GM12878 (cell line): ENCODE data around the gene NOS3. TPM values are rescaled to one million over a fixed set of nuclear protein-coding genes. Genes with fewer than 3 reads are reported as not detected.

Experiments
- ASH2L ChIP-seq: fragments of 300-600, 200-600 bp; sonication (generic); IDR thresholded peaks from 2 replicates; pipeline ENCODE4 v1.6.1; 2017; ENCODE audit warnings: low read depth, mild to moderate bottlenecking, borderline replicate concordance
- DPF2 ChIP-seq: fragments of 450-650 bp; IDR thresholded peaks from 2 replicates; pipeline ENCODE4 v1.6.1; 2017; ENCODE audit warnings: mild to moderate bottlenecking
- EZH2 ChIP-seq: IDR thresholded peaks from 2 replicates; pipeline ENCODE4 v1.6.1; 2012; ENCODE audit warnings: low read depth, mild to moderate bottlenecking, control low read depth, inconsistent platforms, low read length, borderline replicate concordance; ENCODE audit not compliant: control insufficient read depth
- HCFC1 ChIP-seq: fragments of 150-350 bp; IDR thresholded peaks from 2 replicates; pipeline ENCODE4 v1.6.1; 2014; ENCODE audit warnings: low read length
- KAT2A ChIP-seq: conservative IDR thresholded peaks from 2 replicates; pipeline ENCODE4 v1.6.1; 2011; ENCODE audit warnings: low read depth, low read length; ENCODE audit not compliant: control insufficient read depth
- LARP7 ChIP-seq: fragments of 450-650 bp; IDR thresholded peaks from 2 replicates; pipeline ENCODE4 v1.6.1; 2017; ENCODE audit warnings: mild to moderate bottlenecking
- NBN ChIP-seq: fragments of 450-650 bp; IDR thresholded peaks from 2 replicates; pipeline ENCODE4 v1.6.1; 2016
- RCOR1 ChIP-seq: conservative IDR thresholded peaks from 2 replicates; pipeline ENCODE4 v1.6.1; 2012; ENCODE audit warnings: low read depth, low read length, improper control_type of control experiment
- SMARCA5 ChIP-seq: fragments of 450-650 bp; IDR thresholded peaks from 2 replicates; pipeline ENCODE4 v1.6.1; 2017; ENCODE audit warnings: mild to moderate bottlenecking
- TBL1XR1 ChIP-seq: IDR thresholded peaks from 2 replicates; pipeline ENCODE4 v1.6.1; 2012; ENCODE audit warnings: low read depth, low read length, improper control_type of control experiment
- polyA plus RNA-seq, 11 experiments: library from polyadenylated mRNA; depleted of rRNA in 4 of 11; unstranded in 6 of 11; stranded (reverse) in 5 of 11; fragments of >200 nt; fragmentation: Nextera tagmentation in 4 of 11; fragmentation: Illumina TruSeq in 1 of 11; extraction: Ambion mirVana in 4 of 11; extraction: Trizol in 1 of 11; gene quantifications; 1 replicate in 1 of 11; 2 replicates in 10 of 11; pipeline versions ENCODE4 v1.2.1 to v1.2.3, GENCODE V29; 2011 to 2016; ENCODE audit warnings: inconsistent platforms in 2 of 11, missing spikeins in 2 of 11, low read depth in 1 of 11
- total RNA-seq, 4 experiments: library from RNA; depleted of rRNA in 3 of 4; stranded (reverse); fragments of >200 nt in 3 of 4; fragmentation: Illumina TruSeq in 1 of 4; extraction: Trizol in 1 of 4; gene quantifications; 2 replicates each; pipeline versions ENCODE4 v1.2.1 to v1.2.3, GENCODE V29; 2013 to 2021
- TF ChIP-seq, protein P1 (sequence below): fragments of 450-650 bp; IDR thresholded peaks from 2 replicates; pipeline ENCODE4 v1.6.1; 2016; ENCODE audit warnings: mild to moderate bottlenecking
- TF ChIP-seq, protein P2 (sequence below): fragments of 450-650 bp; IDR thresholded peaks from 2 replicates; pipeline ENCODE4 v1.6.1; 2017; ENCODE audit warnings: antibody characterized with exemption, mild to moderate bottlenecking, moderate library complexity

Gene NOS3
- total and polyA plus RNA-seq, 10 of the 15 experiments (the other 5 are each of a cell fraction or from before 2014, with no cell fraction given) = 0.06 to 0.92 (median 0.30) TPM; not detected in 3

DNA sequence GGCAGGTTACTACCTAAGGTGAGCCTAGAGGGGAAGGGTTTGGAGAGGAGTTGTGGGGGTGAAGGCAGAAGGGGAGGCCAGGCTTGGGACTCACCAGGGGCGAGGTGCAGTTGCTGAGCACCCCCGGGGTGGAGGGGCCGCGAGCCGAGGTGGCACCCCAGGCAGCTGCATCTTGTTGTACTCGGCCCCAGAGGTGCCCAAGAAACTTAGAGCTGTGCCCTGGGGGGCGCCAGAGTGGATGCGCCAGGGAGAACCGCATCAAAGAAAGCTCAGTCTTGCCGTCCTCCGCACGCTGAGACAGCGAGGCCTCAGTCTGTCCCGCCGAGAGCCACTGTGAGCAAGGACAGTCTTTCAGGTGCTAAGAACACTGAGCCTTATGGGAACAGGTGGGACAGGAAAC is 26.1 kb downstream of the NOS3 start (continued):
- no peak for TF ChIP-seq HCFC1
- TF ChIP-seq, protein P1, sequence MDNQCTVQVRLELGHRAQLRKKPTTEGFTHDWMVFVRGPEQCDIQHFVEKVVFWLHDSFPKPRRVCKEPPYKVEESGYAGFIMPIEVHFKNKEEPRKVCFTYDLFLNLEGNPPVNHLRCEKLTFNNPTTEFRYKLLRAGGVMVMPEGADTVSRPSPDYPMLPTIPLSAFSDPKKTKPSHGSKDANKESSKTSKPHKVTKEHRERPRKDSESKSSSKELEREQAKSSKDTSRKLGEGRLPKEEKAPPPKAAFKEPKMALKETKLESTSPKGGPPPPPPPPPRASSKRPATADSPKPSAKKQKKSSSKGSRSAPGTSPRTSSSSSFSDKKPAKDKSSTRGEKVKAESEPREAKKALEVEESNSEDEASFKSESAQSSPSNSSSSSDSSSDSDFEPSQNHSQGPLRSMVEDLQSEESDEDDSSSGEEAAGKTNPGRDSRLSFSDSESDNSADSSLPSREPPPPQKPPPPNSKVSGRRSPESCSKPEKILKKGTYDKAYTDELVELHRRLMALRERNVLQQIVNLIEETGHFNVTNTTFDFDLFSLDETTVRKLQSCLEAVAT = no peak
- no peak for TF ChIP-seq DPF2
- TF ChIP-seq, protein P2, sequence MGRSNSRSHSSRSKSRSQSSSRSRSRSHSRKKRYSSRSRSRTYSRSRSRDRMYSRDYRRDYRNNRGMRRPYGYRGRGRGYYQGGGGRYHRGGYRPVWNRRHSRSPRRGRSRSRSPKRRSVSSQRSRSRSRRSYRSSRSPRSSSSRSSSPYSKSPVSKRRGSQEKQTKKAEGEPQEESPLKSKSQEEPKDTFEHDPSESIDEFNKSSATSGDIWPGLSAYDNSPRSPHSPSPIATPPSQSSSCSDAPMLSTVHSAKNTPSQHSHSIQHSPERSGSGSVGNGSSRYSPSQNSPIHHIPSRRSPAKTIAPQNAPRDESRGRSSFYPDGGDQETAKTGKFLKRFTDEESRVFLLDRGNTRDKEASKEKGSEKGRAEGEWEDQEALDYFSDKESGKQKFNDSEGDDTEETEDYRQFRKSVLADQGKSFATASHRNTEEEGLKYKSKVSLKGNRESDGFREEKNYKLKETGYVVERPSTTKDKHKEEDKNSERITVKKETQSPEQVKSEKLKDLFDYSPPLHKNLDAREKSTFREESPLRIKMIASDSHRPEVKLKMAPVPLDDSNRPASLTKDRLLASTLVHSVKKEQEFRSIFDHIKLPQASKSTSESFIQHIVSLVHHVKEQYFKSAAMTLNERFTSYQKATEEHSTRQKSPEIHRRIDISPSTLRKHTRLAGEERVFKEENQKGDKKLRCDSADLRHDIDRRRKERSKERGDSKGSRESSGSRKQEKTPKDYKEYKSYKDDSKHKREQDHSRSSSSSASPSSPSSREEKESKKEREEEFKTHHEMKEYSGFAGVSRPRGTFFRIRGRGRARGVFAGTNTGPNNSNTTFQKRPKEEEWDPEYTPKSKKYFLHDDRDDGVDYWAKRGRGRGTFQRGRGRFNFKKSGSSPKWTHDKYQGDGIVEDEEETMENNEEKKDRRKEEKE = no peak
- no peak for TF ChIP-seq ASH2L
- TF ChIP-seq TBL1XR1 = no peak
- TF ChIP-seq KAT2A = no peak
- no peak for TF ChIP-seq LARP7
- TF ChIP-seq NBN = no peak
- no peak for TF ChIP-seq SMARCA5
- no peak for TF ChIP-seq RCOR1
- no peak for TF ChIP-seq EZH2
